ENCODE measurements around the gene BBS7. TPM values are rescaled to one million over a fixed set of nuclear protein-coding genes. Genes with fewer than 3 reads are reported as not detected.
A peak's percentile ranks its signal among the peaks of the same experiment; 100 is the strongest.

The BBS7 gene
- polyA plus RNA-seq, 2 of the 4 experiments (the other 2 are of a cell fraction) = 12.6 to 17.7 TPM

GRCh38 chr4:121888134-121888533 is 17.9 kb upstream of the BBS7 start:
- Histone ChIP-seq H3K4me2 (no peak overlapping the region), H3K27ac (no peak overlapping the region), H3K4me3 (no peak overlapping the region), H3K9me3 (no peaks in the 10 kb centered on the region), H3K4me1 (no peaks in the 10 kb centered on the region)
- WGBS (ENCODE audit: missing lambda C conversion rate) = 92% methylated on average over 1 of the region's 1 CpG
- ATAC-seq = no peak
- ChIA-PET POLR2A (no interaction called here), CTCF (no interaction called here)
- FAIRE-seq = no peak
- TF ChIP-seq NFE2L2 (conservative IDR thresholded peaks at IDR 0.05; ENCODE audit: low read length) = peak; percentile 39; the same call in 1 of the 2 replicates
- TF ChIP-seq HES2 (IDR thresholded peaks at IDR 0.05) = no peak
- no peak for TF ChIP-seq POLR2AphosphoS2 (conservative IDR thresholded peaks at IDR 0.05; ENCODE audit: low read length)
- DNase-seq (ENCODE audit: low read depth in 1 of 2, low spot score in 1 of 2) = no peak

GRCh38 chr4:121885115-121885514 is 14.8 kb upstream of the BBS7 start:
- WGBS (ENCODE audit: missing lambda C conversion rate) = 56% methylated on average over 2 of the region's 2 CpGs
- Histone ChIP-seq H3K27ac (no peak overlapping the region), H3K9me3 (no peaks in the 10 kb centered on the region), H3K4me3 (no peak overlapping the region), H3K4me2 (no peak overlapping the region), H3K4me1 (no peaks in the 10 kb centered on the region)
- ATAC-seq (no peak), FAIRE-seq (no peak), DNase-seq (ENCODE audit: low read depth in 1 of 2, low spot score in 1 of 2) (no peak)
- POLR2A ChIA-PET = no interaction called here
- no peak for TF ChIP-seq EP300 (IDR thresholded peaks at IDR 0.05)
- no peak for TF ChIP-seq JUNB (IDR thresholded peaks at IDR 0.05)
- TF ChIP-seq PBX3 (IDR thresholded peaks at IDR 0.05) = no peak
- no peak for TF ChIP-seq HOXA7 (CRISPR knock-in tag; IDR thresholded peaks at IDR 0.05)
- no peak for TF ChIP-seq MAZ (IDR thresholded peaks at IDR 0.05; ENCODE audit: borderline replicate concordance, low read depth, low read length)
- no peak for TF ChIP-seq HMGXB4 (CRISPR knock-in tag; IDR thresholded peaks at IDR 0.05; ENCODE audit: borderline replicate concordance)
- no peak for TF ChIP-seq RARB (CRISPR knock-in tag; IDR thresholded peaks at IDR 0.05)
- no peak for TF ChIP-seq JUN (IDR thresholded peaks at IDR 0.05)
- CTCF ChIA-PET = interaction anchor here (1.7 kb wide), 1 partner anchor 692 kb away, joined by 4 read pairs; no protein-coding TSS in a partner anchor

DNA sequence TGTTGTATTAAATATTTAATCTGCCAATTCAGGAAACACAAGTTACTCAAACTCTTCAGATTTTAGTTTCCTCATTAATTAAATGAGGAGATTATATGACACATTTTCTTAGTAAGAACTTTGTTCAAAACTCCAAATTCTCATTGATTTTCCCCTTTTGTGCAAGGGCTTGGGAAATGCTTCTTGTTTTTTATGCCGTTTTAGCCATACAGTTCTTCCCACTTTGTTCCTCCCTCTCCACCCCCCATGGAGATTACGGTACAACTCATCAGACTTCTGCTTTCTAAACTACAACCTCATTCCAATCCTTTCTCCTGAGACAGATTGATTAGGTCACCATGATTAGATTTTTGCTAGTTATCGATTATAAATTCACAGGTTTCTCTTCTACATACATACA is 10.9 kb upstream of the BBS7 start:
- ATAC-seq (no peak), FAIRE-seq (no peak), DNase-seq (ENCODE audit: low read depth in 1 of 2, low spot score in 1 of 2) (no peak)
- CTCF ChIA-PET = no interaction called here
- Histone ChIP-seq H3K27ac (no peak overlapping the region), H3K4me3 (no peak overlapping the region), H3K9me3 (no peaks in the 10 kb centered on the region), H3K4me1 (no peaks in the 10 kb centered on the region), H3K4me2 (no peak overlapping the region)
- TF ChIP-seq NR3C1 (IDR thresholded peaks at IDR 0.05) = no peak
- TF ChIP-seq, protein P1, sequence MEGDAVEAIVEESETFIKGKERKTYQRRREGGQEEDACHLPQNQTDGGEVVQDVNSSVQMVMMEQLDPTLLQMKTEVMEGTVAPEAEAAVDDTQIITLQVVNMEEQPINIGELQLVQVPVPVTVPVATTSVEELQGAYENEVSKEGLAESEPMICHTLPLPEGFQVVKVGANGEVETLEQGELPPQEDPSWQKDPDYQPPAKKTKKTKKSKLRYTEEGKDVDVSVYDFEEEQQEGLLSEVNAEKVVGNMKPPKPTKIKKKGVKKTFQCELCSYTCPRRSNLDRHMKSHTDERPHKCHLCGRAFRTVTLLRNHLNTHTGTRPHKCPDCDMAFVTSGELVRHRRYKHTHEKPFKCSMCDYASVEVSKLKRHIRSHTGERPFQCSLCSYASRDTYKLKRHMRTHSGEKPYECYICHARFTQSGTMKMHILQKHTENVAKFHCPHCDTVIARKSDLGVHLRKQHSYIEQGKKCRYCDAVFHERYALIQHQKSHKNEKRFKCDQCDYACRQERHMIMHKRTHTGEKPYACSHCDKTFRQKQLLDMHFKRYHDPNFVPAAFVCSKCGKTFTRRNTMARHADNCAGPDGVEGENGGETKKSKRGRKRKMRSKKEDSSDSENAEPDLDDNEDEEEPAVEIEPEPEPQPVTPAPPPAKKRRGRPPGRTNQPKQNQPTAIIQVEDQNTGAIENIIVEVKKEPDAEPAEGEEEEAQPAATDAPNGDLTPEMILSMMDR (IDR thresholded peaks at IDR 0.05) = no peak
- no peak for TF ChIP-seq E2F6 (IDR thresholded peaks at IDR 0.05; ENCODE audit: borderline replicate concordance, low read depth)
- TF ChIP-seq ESRRA (IDR thresholded peaks at IDR 0.05; ENCODE audit: borderline replicate concordance, low read length) = no peak
- no peak for TF ChIP-seq MAZ (IDR thresholded peaks at IDR 0.05; ENCODE audit: borderline replicate concordance, low read depth, low read length)
- no peak for TF ChIP-seq RFX5 (IDR thresholded peaks at IDR 0.05)
- no peak for TF ChIP-seq CHD4 (IDR thresholded peaks at IDR 0.05; ENCODE audit: borderline replicate concordance)
- TF ChIP-seq KDM5A (IDR thresholded peaks at IDR 0.05) = no peak
- no peak for TF ChIP-seq BHLHE40 (IDR thresholded peaks at IDR 0.05; ENCODE audit: low read depth, low read length)
- no peak for TF ChIP-seq FOSB (CRISPR knock-in tag; IDR thresholded peaks at IDR 0.05)
- POLR2A ChIA-PET = no interaction called here
- WGBS (ENCODE audit: missing lambda C conversion rate) = 27% methylated on average over 3 of the region's 3 CpGs
